ENCODE measurements around the gene LEPROT.

LEPROT gene

DNA sequence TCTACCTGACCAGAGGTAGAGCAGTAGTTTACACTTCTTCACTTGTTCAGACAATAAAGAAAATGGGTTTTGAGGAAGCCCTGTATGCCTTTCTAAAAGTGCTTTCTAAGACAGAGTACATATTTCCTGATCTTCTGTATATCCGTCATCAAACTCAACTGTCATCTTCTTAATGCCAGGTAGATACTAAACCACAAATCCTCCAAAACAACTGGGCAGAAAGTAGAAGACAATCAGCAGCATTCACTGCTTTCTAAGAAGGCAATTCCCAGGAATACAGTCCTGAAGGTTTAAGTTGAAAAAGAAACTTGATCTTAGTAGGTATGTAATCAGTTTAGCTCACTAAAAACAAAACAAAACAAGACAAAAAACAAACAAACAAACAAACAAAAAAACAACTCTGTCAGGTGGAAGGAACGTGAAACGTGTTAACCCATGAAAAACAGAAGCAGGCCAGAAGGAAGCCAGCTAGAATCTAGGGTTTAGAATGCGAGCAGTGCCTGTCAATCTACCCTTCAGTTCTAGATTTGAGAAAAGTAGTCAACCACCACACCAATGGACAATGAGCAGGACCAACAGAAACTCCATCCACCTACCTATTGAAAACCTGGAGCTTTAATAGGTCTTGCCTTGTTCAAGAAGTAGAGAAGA lies 59.2 kb downstream of the LEPROT start:
- no peak for DNase-seq

- DNase-seq = no peak
Observed at GRCh38 chr1:65480684-65481405, 60.4 kb downstream of the LEPROT start.

DNA sequence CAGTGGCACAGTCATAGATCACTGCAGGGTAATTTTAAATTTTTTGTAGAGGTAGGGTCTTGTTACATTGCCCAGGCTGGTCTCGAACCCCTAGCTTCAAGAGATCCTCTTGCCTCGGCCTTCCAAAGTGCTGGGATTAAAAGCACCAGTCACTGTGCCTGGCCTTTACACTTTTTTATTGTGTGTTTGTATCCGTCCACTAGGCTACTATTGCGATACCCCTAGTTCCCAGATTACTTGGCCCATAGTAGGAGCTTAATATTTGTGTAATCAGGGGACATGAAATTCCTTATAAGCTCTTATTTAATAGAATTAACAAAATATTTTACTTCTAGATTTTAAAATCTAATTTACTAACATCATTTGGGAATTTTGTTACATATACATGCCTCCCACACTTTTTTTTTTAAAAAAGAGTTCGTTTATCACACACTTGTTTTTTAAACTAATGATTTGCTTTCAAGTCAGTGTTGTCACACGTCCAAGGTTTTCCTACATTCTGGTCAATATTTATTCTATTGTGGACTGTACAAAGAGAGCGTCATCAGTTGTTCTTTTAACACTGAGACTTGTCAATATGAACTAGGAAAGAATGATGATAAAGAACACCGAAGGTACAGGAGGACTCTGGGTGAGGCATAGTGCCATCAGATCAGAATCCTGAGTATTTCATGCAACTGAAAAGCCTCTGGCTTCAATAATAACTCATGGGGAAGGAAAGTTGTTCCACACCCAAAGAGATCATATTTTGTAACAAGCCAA lies 63.7 kb downstream of the LEPROT start:
- no peak for DNase-seq
